Activated B cell treated with CpG ODN at 0.5 μM for 24 hours (primary cell): ENCODE data around the gene SP140. TPM values are rescaled to one million over a fixed set of nuclear protein-coding genes. Genes with fewer than 3 reads are reported as not detected.

Experiments
- ATAC-seq: fragments of 200-7000 bp; cut with Tn5 transposase; one replicate; pipeline ENCODE4 v1.10.0; 2021; ENCODE audit warnings: low read depth, mild to moderate bottlenecking, moderate library complexity
- CTCF ChIA-PET: fragments of 350-600 bp; sonication (Branson Sonifier 250); formaldehyde crosslinking; loops from one replicate; lab custom pipeline; 2021; ENCODE audit warnings: antibody characterized with exemption; lab: Charles Lee
- POLR2A ChIA-PET: fragments of 350-600 bp; sonication (Branson Sonifier 250); formaldehyde crosslinking; loops from one replicate; lab custom pipeline; 2021; ENCODE audit warnings: antibody characterized with exemption; lab: Charles Lee
- DNase-seq: peaks from one replicate; pipeline ENCODE4 v3.0.0; 2022
- H3K27ac Mint-ChIP-seq: one replicate; pipeline ENCODE4 v1.8.0; 2020; ENCODE audit warnings: mixed read lengths
- H3K27me3 Mint-ChIP-seq: one replicate; pipeline ENCODE4 v1.8.0; 2021; ENCODE audit warnings: mixed read lengths
- H3K36me3 Mint-ChIP-seq: one replicate; pipeline ENCODE4 v1.8.0; 2021; ENCODE audit warnings: low read depth, mixed read lengths
- H3K4me1 Mint-ChIP-seq: one replicate; pipeline ENCODE4 v1.8.0; 2021; ENCODE audit warnings: mixed read lengths
- H3K4me3 Mint-ChIP-seq: one replicate; pipeline ENCODE4 v1.8.0; 2020; ENCODE audit warnings: mild to moderate bottlenecking, mixed read lengths
- H3K9me3 Mint-ChIP-seq: one replicate; pipeline ENCODE4 v1.8.0; 2020; ENCODE audit warnings: mixed read lengths
- CTCF ChIP-seq: fragments of 200-600 bp; IDR thresholded peaks from one replicate; pipeline ENCODE4 v1.8.0; 2022; ENCODE audit warnings: antibody characterized with exemption, mild to moderate bottlenecking
- intact Hi-C: fragments of 100-400 bp; cut with micrococcal nuclease; formaldehyde crosslinking; loops from one replicate; pipeline ENCODE4 v1.15.1; 2024
- total RNA-seq: library from RNA; stranded (reverse); gene quantifications from 2 replicates; pipeline ENCODE4 v1.2.3, GENCODE V29; 2022

SP140 gene
- 295 and 330 TPM in 2 replicates for total RNA-seq

- no peak for TF ChIP-seq CTCF
- H3K4me1 Mint-ChIP-seq: peaks cover 86% of the 10 kb centered on the region
- H3K4me3 Mint-ChIP-seq: peak within 1 kb of the TSS; percentile 92
- intact Hi-C loops: loop anchor here (1.0 to 5.0 kb wide), 5 partner anchors 16 to 437 kb away; no protein-coding TSS in a partner anchor
- DNase-seq: peak; percentile 55
- peak within 1 kb of the TSS; percentile 98 for H3K27ac Mint-ChIP-seq
- H3K9me3 Mint-ChIP-seq: no peaks in the 10 kb centered on the region
- no peaks in the 10 kb centered on the region for H3K27me3 Mint-ChIP-seq
- ChIA-PET CTCF (interaction anchor here (1.0 to 1.5 kb wide), 3 partner anchors 8 to 22 kb away, joined by 3 to 9 read pairs (median 4); no protein-coding TSS in a partner anchor), POLR2A (interaction anchor here (0.6 to 12.2 kb wide), 23 partner anchors 7 to 1455 kb away, joined by 3 to 268 read pairs (median 5); partner anchors contain the start of genes SP100, SP110 and SP140L)
- peak; percentile 74 for ATAC-seq
- peaks cover 33% of the 10 kb centered on the region for H3K36me3 Mint-ChIP-seq
Measured at GRCh38 chr2:230225486-230225885, at the start of gene SP140. TSS of gene SP140 (plus strand) at chr2:230225736. CDS start at chr2:230225845, 109 bp downstream.

DNA sequence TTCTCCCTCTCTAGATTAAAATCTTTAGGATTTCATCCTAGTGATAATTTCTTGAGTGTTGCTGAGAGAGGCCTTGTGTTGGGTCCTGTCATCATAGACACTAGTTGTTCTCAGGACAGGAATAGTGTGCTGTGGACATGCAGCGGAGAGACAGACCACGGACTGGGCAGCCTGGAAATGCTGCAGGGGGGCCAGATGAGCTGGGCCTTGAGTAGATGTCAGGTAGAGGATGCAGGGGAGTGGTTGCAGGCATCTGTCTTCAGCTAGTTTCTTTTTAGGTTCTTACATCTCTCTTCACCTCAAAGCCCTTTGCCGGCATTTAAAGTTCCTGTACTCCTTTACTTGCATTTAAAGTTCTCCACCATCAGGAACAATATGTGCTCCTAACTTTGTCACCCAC is 48.5 kb upstream of the SP140 start:
- CTCF ChIA-PET: no interaction called here
- TF ChIP-seq CTCF: no peak
- H3K36me3 Mint-ChIP-seq: peaks cover 98% of the 10 kb centered on the region
- intact Hi-C loops: no loop called here
- no peaks in the 10 kb centered on the region for H3K9me3 Mint-ChIP-seq
- ATAC-seq (no peak), DNase-seq (no peak)
- H3K27ac Mint-ChIP-seq: no peak overlapping the region
- POLR2A ChIA-PET: no interaction called here
- H3K4me3 Mint-ChIP-seq: no peak overlapping the region
- no peaks in the 10 kb centered on the region for H3K27me3 Mint-ChIP-seq
- H3K4me1 Mint-ChIP-seq: no peaks in the 10 kb centered on the region

DNA sequence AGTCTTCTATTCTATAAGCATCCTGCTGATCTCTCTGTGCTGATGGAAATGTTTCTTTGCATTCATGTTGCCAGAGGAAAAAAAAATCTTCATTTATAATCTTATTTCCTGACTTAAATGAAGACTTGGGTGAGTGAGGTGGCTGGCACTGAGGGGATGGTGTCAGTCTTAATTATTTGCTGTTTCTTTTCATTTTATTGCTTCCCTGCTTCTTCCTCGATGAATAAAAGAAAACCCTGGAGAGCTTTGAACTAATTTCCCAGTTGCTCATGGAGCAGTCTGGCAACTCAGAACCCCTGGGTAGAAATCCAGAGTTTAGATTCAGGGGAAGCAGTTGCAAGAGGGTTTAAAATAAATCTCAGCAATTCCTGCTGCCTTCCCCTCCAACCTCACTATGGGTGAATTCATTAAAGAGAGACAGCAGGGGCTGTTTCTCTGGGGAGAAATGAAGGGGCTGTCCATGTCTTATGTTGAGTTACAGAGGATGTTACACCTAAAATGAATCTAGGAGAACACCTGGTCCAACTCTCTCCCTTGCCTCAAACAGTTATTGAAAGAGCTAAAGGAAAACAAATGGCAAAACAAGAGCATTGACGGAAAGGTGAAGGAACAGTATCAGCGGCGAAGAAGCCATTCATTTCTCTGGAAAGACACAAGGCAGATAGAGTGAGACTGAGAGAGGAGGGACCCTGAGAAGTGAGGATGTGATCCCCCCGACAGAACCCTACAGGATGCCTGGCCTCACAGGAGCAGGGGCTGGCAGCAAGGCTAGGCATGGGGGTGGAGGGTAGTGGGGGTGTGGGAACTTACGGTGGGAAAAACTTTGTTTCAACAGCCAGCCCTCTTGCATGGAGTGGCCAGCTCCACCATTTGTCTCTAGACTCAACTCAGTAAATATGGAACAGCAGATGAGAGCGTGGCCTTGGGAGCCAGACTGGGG is 46.7 kb upstream of the SP140 start:
- H3K27ac Mint-ChIP-seq: peak overlapping the region; percentile 46
- ChIA-PET CTCF (no interaction called here), POLR2A (interaction anchor here (0.5 to 0.8 kb wide), 2 partner anchors 57 to 206 kb away, joined by 4 to 7 read pairs; no protein-coding TSS in a partner anchor)
- H3K4me3 Mint-ChIP-seq: no peak overlapping the region
- no peak for ATAC-seq
- DNase-seq: no peak
- H3K9me3 Mint-ChIP-seq: no peaks in the 10 kb centered on the region
- H3K36me3 Mint-ChIP-seq: peaks cover 98% of the 10 kb centered on the region
- TF ChIP-seq CTCF: no peak
- H3K4me1 Mint-ChIP-seq: no peaks in the 10 kb centered on the region
- intact Hi-C loops: no loop called here
- H3K27me3 Mint-ChIP-seq: no peaks in the 10 kb centered on the region

GRCh38 chr2:230179907-230180306 is 45.6 kb upstream of the SP140 start:
- ChIA-PET POLR2A (no interaction called here), CTCF (no interaction called here)
- intact Hi-C loops: no loop called here
- H3K9me3 Mint-ChIP-seq: no peaks in the 10 kb centered on the region
- no peaks in the 10 kb centered on the region for H3K4me1 Mint-ChIP-seq
- ATAC-seq (no peak), DNase-seq (no peak)
- no peak overlapping the region for H3K4me3 Mint-ChIP-seq
- no peak for TF ChIP-seq CTCF
- H3K36me3 Mint-ChIP-seq: peaks cover 98% of the 10 kb centered on the region
- H3K27me3 Mint-ChIP-seq: no peaks in the 10 kb centered on the region
- H3K27ac Mint-ChIP-seq: no peak overlapping the region

- ChIA-PET CTCF (interaction anchor here (0.6 kb wide), 1 partner anchor 1158 kb away, joined by 3 read pairs; no protein-coding TSS in a partner anchor), POLR2A (no interaction called here)
- no peak overlapping the region for H3K4me3 Mint-ChIP-seq
- no peaks in the 10 kb centered on the region for H3K27me3 Mint-ChIP-seq
- no peaks in the 10 kb centered on the region for H3K9me3 Mint-ChIP-seq
- no peak for TF ChIP-seq CTCF
- DNase-seq: no peak
- H3K27ac Mint-ChIP-seq: no peak overlapping the region
- ATAC-seq: no peak
- peaks cover 100% of the 10 kb centered on the region for H3K36me3 Mint-ChIP-seq
- intact Hi-C loops: no loop called here
- H3K4me1 Mint-ChIP-seq: no peaks in the 10 kb centered on the region
Measured at GRCh38 chr2:230181195-230181594, 44.3 kb upstream of the SP140 start.
